ENCODE results near the gene SYCP3.
"Not testable (repeated sequence)": the region's sequence is repeated elsewhere in the genome, so short reads cannot be mapped to it uniquely, and the experiment has no call there.

- TF ChIP-seq, protein P1, sequence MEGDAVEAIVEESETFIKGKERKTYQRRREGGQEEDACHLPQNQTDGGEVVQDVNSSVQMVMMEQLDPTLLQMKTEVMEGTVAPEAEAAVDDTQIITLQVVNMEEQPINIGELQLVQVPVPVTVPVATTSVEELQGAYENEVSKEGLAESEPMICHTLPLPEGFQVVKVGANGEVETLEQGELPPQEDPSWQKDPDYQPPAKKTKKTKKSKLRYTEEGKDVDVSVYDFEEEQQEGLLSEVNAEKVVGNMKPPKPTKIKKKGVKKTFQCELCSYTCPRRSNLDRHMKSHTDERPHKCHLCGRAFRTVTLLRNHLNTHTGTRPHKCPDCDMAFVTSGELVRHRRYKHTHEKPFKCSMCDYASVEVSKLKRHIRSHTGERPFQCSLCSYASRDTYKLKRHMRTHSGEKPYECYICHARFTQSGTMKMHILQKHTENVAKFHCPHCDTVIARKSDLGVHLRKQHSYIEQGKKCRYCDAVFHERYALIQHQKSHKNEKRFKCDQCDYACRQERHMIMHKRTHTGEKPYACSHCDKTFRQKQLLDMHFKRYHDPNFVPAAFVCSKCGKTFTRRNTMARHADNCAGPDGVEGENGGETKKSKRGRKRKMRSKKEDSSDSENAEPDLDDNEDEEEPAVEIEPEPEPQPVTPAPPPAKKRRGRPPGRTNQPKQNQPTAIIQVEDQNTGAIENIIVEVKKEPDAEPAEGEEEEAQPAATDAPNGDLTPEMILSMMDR (optimal IDR thresholded peaks at IDR 0.05 in 1 of 3, IDR thresholded peaks at IDR 0.05 in 1 of 3, conservative IDR thresholded peaks at IDR 0.05 in 1 of 3; ENCODE audit: extremely low read depth in 1 of 3, insufficient read depth in 2 of 3, low read length in 3 of 3): not testable (repeated sequence)
- TF ChIP-seq EZH2 (IDR thresholded peaks at IDR 0.05; ENCODE audit: low read length): not testable (repeated sequence)
Observed at GRCh38 chr12:101734482-101734881, 4.8 kb downstream of the SYCP3 start.

Measured in keratinocyte (primary cell).